ENCODE data around the gene KLHL26. TPM values are rescaled to one million over a fixed set of nuclear protein-coding genes. Genes with fewer than 3 reads are reported as not detected.

The KLHL26 gene
- total and polyA plus RNA-seq, 2 of the 13 experiments (the other 11 are each of a cell fraction or from before 2014, with no cell fraction given) = 1.5 to 1.7 TPM

GRCh38 chr19:18589380-18590272 lies 47.2 kb upstream of the KLHL26 start (continued):
- TF ChIP-seq ZNF503 (CRISPR knock-in tag; IDR thresholded peaks at IDR 0.05) (peak; percentile 73; the same call in 1 of the 2 replicates), TFAP4 (IDR thresholded peaks at IDR 0.05; ENCODE audit: borderline replicate concordance, low read depth) (peak; percentile 10; the same call in 1 of the 2 replicates), KDM6A (CRISPR knock-in tag; IDR thresholded peaks at IDR 0.05; ENCODE audit: low read depth) (no peak), YY1 (IDR thresholded peaks at IDR 0.05; ENCODE audit: insufficient read depth, insufficient replicate concordance, low read depth, low read length) (no peak), ZNF746 (CRISPR knock-in tag; IDR thresholded peaks at IDR 0.05) (peak; percentile 52; the same call in 1 of the 2 replicates), TARDBP (CRISPR knock-in tag; IDR thresholded peaks at IDR 0.05) (peak; percentile 21), ZNF510 (CRISPR knock-in tag; IDR thresholded peaks at IDR 0.05; ENCODE audit: low read depth) (peak; percentile 99; the same call in 1 of the 2 replicates), FOXO1 (CRISPR knock-in tag; IDR thresholded peaks at IDR 0.05) (peak; percentile 71), PAX8 (CRISPR knock-in tag; IDR thresholded peaks at IDR 0.05; ENCODE audit: borderline replicate concordance) (peak; percentile 96; the same call in 1 of the 2 replicates), NFE2L1 (CRISPR knock-in tag; IDR thresholded peaks at IDR 0.05; ENCODE audit: borderline replicate concordance) (peak; percentile 76; the same call in 1 of the 2 replicates), ZFAT (CRISPR knock-in tag; conservative IDR thresholded peaks at IDR 0.05) (peak; percentile 89), ELF3 (CRISPR knock-in tag; IDR thresholded peaks at IDR 0.05) (peak; percentile 53; the same call in 1 of the 2 replicates), CCDC6 (CRISPR knock-in tag; IDR thresholded peaks at IDR 0.05) (peak; percentile 91), ZNF142 (CRISPR knock-in tag; IDR thresholded peaks at IDR 0.05) (peak; percentile 87), CBX1 (IDR thresholded peaks at IDR 0.05; ENCODE audit: low read depth) (peak; percentile 52)
- TF ChIP-seq, protein P1, sequence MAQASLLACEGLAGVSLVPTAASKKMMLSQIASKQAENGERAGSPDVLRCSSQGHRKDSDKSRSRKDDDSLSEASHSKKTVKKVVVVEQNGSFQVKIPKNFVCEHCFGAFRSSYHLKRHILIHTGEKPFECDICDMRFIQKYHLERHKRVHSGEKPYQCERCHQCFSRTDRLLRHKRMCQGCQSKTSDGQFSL (CRISPR knock-in tag; IDR thresholded peaks at IDR 0.05) = peak; percentile 56; the same call in 1 of the 2 replicates
- TF ChIP-seq, protein P2, sequence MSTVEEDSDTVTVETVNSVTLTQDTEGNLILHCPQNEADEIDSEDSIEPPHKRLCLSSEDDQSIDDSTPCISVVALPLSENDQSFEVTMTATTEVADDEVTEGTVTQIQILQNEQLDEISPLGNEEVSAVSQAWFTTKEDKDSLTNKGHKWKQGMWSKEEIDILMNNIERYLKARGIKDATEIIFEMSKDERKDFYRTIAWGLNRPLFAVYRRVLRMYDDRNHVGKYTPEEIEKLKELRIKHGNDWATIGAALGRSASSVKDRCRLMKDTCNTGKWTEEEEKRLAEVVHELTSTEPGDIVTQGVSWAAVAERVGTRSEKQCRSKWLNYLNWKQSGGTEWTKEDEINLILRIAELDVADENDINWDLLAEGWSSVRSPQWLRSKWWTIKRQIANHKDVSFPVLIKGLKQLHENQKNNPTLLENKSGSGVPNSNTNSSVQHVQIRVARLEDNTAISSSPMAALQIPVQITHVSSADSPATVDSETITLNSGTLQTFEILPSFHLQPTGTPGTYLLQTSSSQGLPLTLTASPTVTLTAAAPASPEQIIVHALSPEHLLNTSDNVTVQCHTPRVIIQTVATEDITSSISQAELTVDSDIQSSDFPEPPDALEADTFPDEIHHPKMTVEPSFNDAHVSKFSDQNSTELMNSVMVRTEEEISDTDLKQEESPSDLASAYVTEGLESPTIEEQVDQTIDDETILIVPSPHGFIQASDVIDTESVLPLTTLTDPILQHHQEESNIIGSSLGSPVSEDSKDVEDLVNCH (CRISPR knock-in tag; IDR thresholded peaks at IDR 0.05) = peak; percentile 73; the same call in 1 of the 2 replicates
